Mucosa of gallbladder (tissue), 1 donor: ENCODE results near the gene ACOXL. TPM values are rescaled to one million over a fixed set of nuclear protein-coding genes. Genes with fewer than 3 reads are reported as not detected.

Source experiments
- DNase-seq: peaks from one replicate; pipeline ENCODE4 v3.0.0-alpha.2; 2020; ENCODE audit warnings: low spot score
- total RNA-seq: library from RNA; stranded (reverse); gene quantifications from one replicate; pipeline ENCODE4 v1.2.1, GENCODE V29; 2021
- donor health status: DM: no; HTN: no; CAD: no.

The ACOXL gene
- total RNA-seq, 1 donor from 2014 or later, result not detected

DNA sequence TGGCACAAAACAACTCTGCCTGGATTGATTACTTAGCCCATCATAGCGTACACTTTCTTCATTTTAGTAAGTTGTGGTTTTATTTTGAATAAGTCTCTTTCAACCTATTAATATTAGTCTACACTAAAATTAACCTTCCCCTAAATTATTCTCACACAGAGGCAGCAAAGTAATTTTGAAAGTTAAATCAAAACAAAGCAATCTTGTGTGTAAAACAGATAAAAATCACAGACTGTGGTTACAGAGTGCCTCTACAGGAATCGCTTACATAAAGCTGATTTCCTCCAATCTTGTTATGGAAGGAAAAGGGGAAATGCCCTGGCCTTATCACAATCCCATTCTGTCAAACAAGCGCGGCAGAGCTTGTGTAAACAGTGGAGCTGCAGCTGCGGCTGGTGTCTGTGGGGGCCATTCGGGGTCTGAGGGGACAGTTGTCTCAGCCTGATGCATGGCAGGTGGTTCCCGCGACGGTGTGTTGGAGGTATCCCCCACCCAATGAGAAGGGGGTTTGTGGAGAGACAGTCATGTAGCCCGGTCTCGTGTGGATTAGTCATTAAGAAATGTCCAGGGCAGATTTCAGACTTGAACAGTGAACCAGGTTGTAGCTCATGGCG is 430.5 kb downstream of the ACOXL start:
- DNase-seq, result no peak

DNA sequence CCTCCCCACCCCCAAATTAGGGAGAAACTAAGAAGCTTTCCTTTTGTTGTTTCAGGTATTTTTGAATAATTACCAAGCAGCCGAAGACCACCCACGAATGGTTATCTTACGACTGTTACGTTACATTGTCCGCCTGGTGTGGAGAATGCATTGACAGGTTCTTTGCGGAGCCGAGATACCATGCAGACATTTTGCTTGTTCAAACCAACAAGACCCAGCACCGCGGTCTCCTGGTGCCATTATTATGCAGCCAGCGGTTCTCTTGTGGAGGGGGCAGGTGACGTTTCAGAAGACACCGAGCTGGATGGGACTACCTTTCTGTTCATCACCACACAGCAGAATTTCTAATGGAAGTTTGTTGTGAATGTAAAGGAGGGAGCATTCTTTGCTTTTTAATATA is 431.7 kb downstream of the ACOXL start:
- DNase-seq, result no peak

DNA sequence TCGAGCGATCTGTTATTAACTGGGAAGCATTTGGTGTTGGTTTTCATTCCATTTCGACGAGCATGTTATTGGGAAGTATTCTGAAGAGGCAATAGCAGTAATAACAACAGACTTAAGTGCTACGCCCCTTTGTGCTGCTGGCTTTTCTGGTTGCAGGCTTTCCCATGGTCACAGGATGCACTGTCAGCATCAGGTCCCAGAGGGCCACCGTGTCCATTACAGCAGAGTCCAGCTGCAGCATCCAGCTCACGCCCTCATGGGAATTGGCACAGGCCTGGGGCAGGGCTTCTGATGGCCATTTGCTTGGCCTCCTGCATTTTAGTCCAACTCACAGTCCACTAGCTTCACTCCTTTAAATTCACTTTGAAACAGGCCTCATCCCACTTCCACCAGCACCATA is 432.7 kb downstream of the ACOXL start:
- no peak for DNase-seq

DNA sequence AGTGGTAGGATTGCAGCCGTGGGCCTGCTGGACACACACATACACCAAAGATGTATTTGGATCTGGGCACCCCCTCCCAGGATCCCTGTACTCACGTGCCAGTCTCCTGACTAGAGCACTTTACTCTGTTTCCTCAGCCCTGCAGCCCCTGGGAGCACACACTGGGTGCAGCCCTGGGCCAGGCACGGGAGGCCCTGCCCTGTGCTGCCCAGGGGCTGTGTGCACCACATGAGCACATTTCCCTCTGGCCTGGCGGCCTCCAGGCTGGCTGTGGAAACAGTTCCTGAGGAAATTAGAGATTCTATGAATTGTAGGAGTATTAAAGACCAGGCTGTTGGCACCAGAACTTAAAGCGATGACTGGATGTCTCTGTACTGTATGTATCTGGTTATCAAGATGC is 433.7 kb downstream of the ACOXL start:
- no peak for DNase-seq

DNA sequence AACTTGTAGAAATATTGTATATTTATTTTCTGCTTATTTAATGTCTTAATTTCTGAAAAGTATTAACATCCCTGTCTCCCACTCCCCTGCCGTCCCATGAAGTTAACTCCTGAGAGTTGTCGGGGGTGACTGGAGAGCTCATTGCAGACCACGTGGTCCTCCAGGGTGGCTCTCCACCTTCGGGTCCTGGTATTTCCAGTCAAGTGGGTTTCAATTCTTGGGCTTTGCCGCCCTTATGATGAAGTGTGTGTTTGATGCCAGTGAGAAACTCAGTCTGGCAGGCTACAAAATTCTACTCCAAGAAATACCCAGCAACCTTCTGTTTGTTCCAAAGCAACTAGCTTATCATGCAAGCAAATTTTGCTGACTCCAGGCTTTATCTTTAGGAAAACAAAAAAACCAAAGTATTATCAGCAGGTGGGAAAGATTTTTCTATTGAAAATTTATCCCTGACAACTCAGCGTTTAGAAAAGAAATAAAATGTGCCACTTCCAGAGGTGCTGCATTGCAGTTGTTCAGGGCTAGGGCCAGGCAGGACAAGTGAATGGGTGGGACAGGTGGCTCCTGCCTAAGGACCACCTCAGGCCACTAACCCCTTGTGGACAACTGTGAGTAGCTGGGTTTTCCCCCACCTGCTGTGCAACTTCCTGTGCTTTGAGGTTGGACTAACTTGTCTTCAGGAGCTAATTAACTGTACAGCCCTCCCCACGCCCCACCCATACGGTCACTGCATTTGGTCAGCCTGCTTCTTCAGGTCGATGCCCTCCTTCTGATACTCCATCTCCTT is 434.9 kb downstream of the ACOXL start:
- DNase-seq, result no peak

DNA sequence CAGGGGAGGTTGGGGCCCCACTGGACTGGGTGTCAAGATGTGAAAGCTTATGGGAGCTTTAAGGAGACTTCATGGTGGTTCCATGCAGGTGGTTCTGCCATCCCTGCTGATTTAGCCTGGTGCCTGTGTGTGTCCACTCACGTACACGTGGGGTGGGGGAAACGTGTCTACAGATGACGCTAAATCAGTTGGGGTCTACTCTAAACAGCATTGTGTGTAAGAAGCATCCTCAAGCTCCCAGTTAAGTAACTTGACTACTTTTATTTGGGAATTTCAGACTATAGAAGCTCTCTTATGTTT is 435.4 kb downstream of the ACOXL start:
- no peak for DNase-seq

Other genes with a start within 250 kb of the ACOXL start
- gene RGPD6, start 155.4 kb upstream of the ACOXL start, total RNA-seq, result 11.0 TPM
- gene BUB1, start 54.5 kb upstream of the ACOXL start, total RNA-seq, result 2.0 TPM